ENCODE results near the gene CRNN. TPM values are rescaled to one million over a fixed set of nuclear protein-coding genes. Genes with fewer than 3 reads are reported as not detected.

The CRNN gene
- total and polyA plus RNA-seq, 10 of the 15 experiments (the other 5 are each of a cell fraction or from before 2014, with no cell fraction given) = not detected

- BruUV-seq (replicated peaks) = no TSS peak
- Histone ChIP-seq H3K9me3 (replicated peaks; ENCODE audit: control insufficient read depth, insufficient read depth, low read length) (no peaks in the 10 kb centered on the region; the same call in 2 of the 3 replicates), H2AFZ (ENCODE audit: control insufficient read depth, low read depth, low read length) (no peak overlapping the region), H3K36me3 (ENCODE audit: control insufficient read depth in 2 of 2, insufficient read depth in 2 of 2, low read length in 1 of 2) (no peaks in the 10 kb centered on the region), H4K20me1 (ENCODE audit: control insufficient read depth, insufficient read depth) (no peaks in the 10 kb centered on the region), H3K79me2 (ENCODE audit: control insufficient read depth, insufficient read depth, low read length) (no peaks in the 10 kb centered on the region), H3K4me2 (ENCODE audit: control insufficient read depth, insufficient read depth) (no peak overlapping the region), H3K4me1 (ENCODE audit: control insufficient read depth, insufficient read depth, low read length) (no peaks in the 10 kb centered on the region), H3K27ac (ENCODE audit: control insufficient read depth, insufficient read depth) (no peak overlapping the region), H3K9ac (ENCODE audit: control insufficient read depth, insufficient read depth, low read length) (no peak overlapping the region), H3K27me3 (replicated peaks in 1 of 2; ENCODE audit: control insufficient read depth in 2 of 2, insufficient read depth in 2 of 2, low read length in 1 of 2) (no peaks in the 10 kb centered on the region), H3K4me3 (no peak overlapping the region)
- no peak for DNase-seq (ENCODE audit: low read depth, low spot score)
- intact Hi-C loops (cut with micrococcal nuclease; ENCODE audit: unreplicated experiment) = no loop called here
- ChIA-PET POLR2A (no interaction called here), RAD21 (ENCODE audit: unreplicated experiment) (interaction anchor here (1.2 kb wide), 1 partner anchor 9 kb away, joined by 3 read pairs; no protein-coding TSS in a partner anchor), SMC1A (ENCODE audit: uncharacterized antibody, unreplicated experiment) (interaction anchor here (0.6 kb wide), 1 partner anchor 247 kb away, joined by 3 read pairs; no protein-coding TSS in a partner anchor), CTCF (interaction anchor here (1.4 to 1.5 kb wide), 2 partner anchors 14 to 31 kb away, joined by 7 to 10 read pairs; no protein-coding TSS in a partner anchor)
- no peak for FAIRE-seq
- TF ChIP-seq RELB (IDR thresholded peaks at IDR 0.05; ENCODE audit: low read depth) (no peak), NFIC (IDR thresholded peaks at IDR 0.05; ENCODE audit: low read depth, low read length) (no peak), TBL1XR1 (IDR thresholded peaks at IDR 0.05; ENCODE audit: low read depth, low read length) (no peak), YY1 (IDR thresholded peaks at IDR 0.05; ENCODE audit: low read depth, low read length) (no peak), CREB1 (IDR thresholded peaks at IDR 0.05; ENCODE audit: low read depth) (no peak), SREBF1 (IDR thresholded peaks at IDR 0.05; ENCODE audit: low read length) (no peak), CUX1 (IDR thresholded peaks at IDR 0.05; ENCODE audit: insufficient replicate concordance, low read depth, low read length) (no peak), EP300 (IDR thresholded peaks at IDR 0.05; ENCODE audit: borderline replicate concordance in 1 of 2, control insufficient read depth in 1 of 2, low read depth in 2 of 2, low read length in 2 of 2) (no peak), ATF7 (IDR thresholded peaks at IDR 0.05; ENCODE audit: low read depth) (no peak)
- ATAC-seq = no peak
- in situ Hi-C loops (cut with MboI) = no loop called here
- WGBS (ENCODE audit: insufficient coverage, insufficient replicate concordance, low lambda C conversion rate, missing lambda C conversion rate) = 2% methylated on average over 3 of the region's 3 CpGs
Measured at GRCh38 chr1:152427458-152427857, 13.4 kb upstream of the CRNN start.

Measured in GM12878 (cell line).